Thoracic aorta (tissue), 2 donors: ENCODE results near the gene KLHL29. TPM values are rescaled to one million over a fixed set of nuclear protein-coding genes. Genes with fewer than 3 reads are reported as not detected.

Source experiments
- ATAC-seq: fragments of 150-250 bp; one replicate; pipeline ENCODE4 v1.8.0; 2017; ENCODE audit warnings: low read depth; ENCODE audit not compliant: insufficient number of reproducible peaks, low FRiP score
- DNase-seq: peaks from one replicate; pipeline ENCODE4 v3.0.0-alpha.2; 2020; ENCODE audit warnings: low spot score
- H3K27ac ChIP-seq, 2 donors: fragments of 200-600 bp; sonication (generic); 1 replicate in 1 of 2; 2 replicates in 1 of 2; pipeline ENCODE4 v1.5.1; 2016; ENCODE audit warnings: mild to moderate bottlenecking in 2 of 2, moderate library complexity in 2 of 2
- H3K27me3 ChIP-seq: fragments of 200-600 bp; sonication (generic); replicated peaks from 2 replicates; pipeline ENCODE4 v1.6.0; 2016; ENCODE audit warnings: mild to moderate bottlenecking; ENCODE audit not compliant: insufficient read depth
- H3K36me3 ChIP-seq: fragments of 200-600 bp; sonication (generic); one replicate; pipeline ENCODE4 v1.5.1; 2016
- H3K4me1 ChIP-seq, 2 donors: fragments of 200-600 bp; sonication (generic); 1 replicate in 1 of 2; 2 replicates in 1 of 2; pipeline versions ENCODE4 v1.5.1 to v1.6.0; 2016; ENCODE audit warnings: low read depth in 2 of 2, mild to moderate bottlenecking in 1 of 2; ENCODE audit not compliant: control insufficient read depth in 1 of 2
- H3K4me3 ChIP-seq: fragments of 200-600 bp; sonication (generic); 2 replicates; pipeline ENCODE4 v1.5.1; 2016; ENCODE audit warnings: mild to moderate bottlenecking
- H3K9me3 ChIP-seq: fragments of 200-600 bp; sonication (generic); 2 replicates; pipeline ENCODE4 v1.5.1; 2016
- CTCF ChIP-seq: fragments of 200-600 bp; sonication (generic); IDR thresholded peaks from one replicate; pipeline ENCODE4 v1.5.1; 2019; ENCODE audit warnings: antibody characterized with exemption
- total RNA-seq, 2 donors: library from RNA; depleted of rRNA; stranded (reverse); fragments of >200 nt; gene quantifications; one replicate each; pipeline versions ENCODE4 v1.1.0 to v1.2.3, GENCODE V29; 2016

Gene KLHL29
- total RNA-seq, 2 donors from 2014 or later: 18.5 to 24.4 TPM

- DNase-seq (no peak), ATAC-seq (no peak)
- Histone ChIP-seq H3K4me1 (no peaks in the 10 kb centered on the region), H3K27me3 (no peaks in the 10 kb centered on the region), H3K36me3 (peaks cover 14% of the 10 kb centered on the region), H3K9me3 (no peaks in the 10 kb centered on the region), H3K4me3 (no peak overlapping the region), H3K27ac (no peak overlapping the region)
- TF ChIP-seq CTCF: no peak
Observed at GRCh38 chr2:23693606-23693951, 308.6 kb downstream of the KLHL29 start.

GRCh38 chr2:23694058-23695045 is 309.4 kb downstream of the KLHL29 start:
- TF ChIP-seq CTCF: no peak
- no peak overlapping the region for H3K27ac ChIP-seq
- DNase-seq (no peak), ATAC-seq (no peak)
- no peaks in the 10 kb centered on the region for H3K27me3 ChIP-seq
- no peak overlapping the region for H3K4me3 ChIP-seq
- peaks cover 14% of the 10 kb centered on the region for H3K36me3 ChIP-seq
- H3K9me3 ChIP-seq: no peaks in the 10 kb centered on the region
- no peaks in the 10 kb centered on the region for H3K4me1 ChIP-seq

GRCh38 chr2:23695214-23695889 is 310.4 kb downstream of the KLHL29 start:
- Histone ChIP-seq H3K4me1 (no peaks in the 10 kb centered on the region), H3K4me3 (no peak overlapping the region), H3K27me3 (no peaks in the 10 kb centered on the region), H3K27ac (no peak overlapping the region), H3K9me3 (no peaks in the 10 kb centered on the region), H3K36me3 (peaks cover 14% of the 10 kb centered on the region)
- TF ChIP-seq CTCF: no peak
- ATAC-seq: no peak
- DNase-seq: no peak

GRCh38 chr2:23695890-23696751 is 311.1 kb downstream of the KLHL29 start:
- Histone ChIP-seq H3K9me3 (no peaks in the 10 kb centered on the region), H3K36me3 (peaks cover 14% of the 10 kb centered on the region), H3K27me3 (no peaks in the 10 kb centered on the region), H3K4me1 (no peaks in the 10 kb centered on the region), H3K4me3 (no peak overlapping the region), H3K27ac (no peak overlapping the region)
- no peak for TF ChIP-seq CTCF
- DNase-seq (no peak), ATAC-seq (no peak)

GRCh38 chr2:23696752-23697045 is 311.7 kb downstream of the KLHL29 start:
- Histone ChIP-seq H3K27me3 (no peaks in the 10 kb centered on the region), H3K27ac (no peak overlapping the region), H3K36me3 (peaks cover 14% of the 10 kb centered on the region), H3K4me1 (no peaks in the 10 kb centered on the region), H3K9me3 (no peaks in the 10 kb centered on the region), H3K4me3 (no peak overlapping the region)
- ATAC-seq (no peak), DNase-seq (no peak)
- no peak for TF ChIP-seq CTCF
